Skeletal muscle tissue (tissue), 4 donors: Measurements from ENCODE around the gene PITPNB. TPM values are rescaled to one million over a fixed set of nuclear protein-coding genes. Genes with fewer than 3 reads are reported as not detected.

Experiments used
- H3K27ac ChIP-seq: one replicate; pipeline ENCODE4 v1.7.0; 2013; ENCODE audit warnings: mild to moderate bottlenecking, low read depth, low read length, inconsistent platforms
- H3K27me3 ChIP-seq, 3 donors: one replicate each; pipeline ENCODE4 v1.7.0; 2013; ENCODE audit warnings: low read length in 3 of 3; ENCODE audit not compliant: control insufficient read depth in 3 of 3, insufficient read depth in 3 of 3
- H3K36me3 ChIP-seq, 3 donors: one replicate each; pipeline ENCODE4 v1.7.0; 2013; ENCODE audit warnings: low read length in 3 of 3; ENCODE audit not compliant: control insufficient read depth in 3 of 3, insufficient read depth in 3 of 3
- H3K4me1 ChIP-seq, 3 donors: one replicate each; pipeline ENCODE4 v1.7.0; 2013; ENCODE audit warnings: low read length in 3 of 3, mild to moderate bottlenecking in 3 of 3; ENCODE audit not compliant: control insufficient read depth in 3 of 3, insufficient read depth in 3 of 3
- H3K4me3 ChIP-seq, 3 donors: one replicate each; pipeline ENCODE4 v1.7.0; 2013; ENCODE audit warnings: low read length in 3 of 3
- H3K9ac ChIP-seq, 3 donors: one replicate each; pipeline ENCODE4 v1.7.0; 2013; ENCODE audit warnings: low read length in 3 of 3, mild to moderate bottlenecking in 3 of 3, moderate library complexity in 2 of 3, low read depth in 1 of 3
- H3K9me3 ChIP-seq, 3 donors: one replicate each; pipeline ENCODE4 v1.7.0; 2013; ENCODE audit warnings: low read length in 3 of 3; ENCODE audit not compliant: control insufficient read depth in 3 of 3
- total RNA-seq: library from RNA; depleted of rRNA; stranded (reverse); fragments of >200 nt; gene quantifications from one replicate; pipeline ENCODE4 v1.2.3, GENCODE V29; 2014
- donor health status: Osteomylitis.

The PITPNB gene
- total RNA-seq, 1 donor from 2014 or later: 36.5 TPM

DNA sequence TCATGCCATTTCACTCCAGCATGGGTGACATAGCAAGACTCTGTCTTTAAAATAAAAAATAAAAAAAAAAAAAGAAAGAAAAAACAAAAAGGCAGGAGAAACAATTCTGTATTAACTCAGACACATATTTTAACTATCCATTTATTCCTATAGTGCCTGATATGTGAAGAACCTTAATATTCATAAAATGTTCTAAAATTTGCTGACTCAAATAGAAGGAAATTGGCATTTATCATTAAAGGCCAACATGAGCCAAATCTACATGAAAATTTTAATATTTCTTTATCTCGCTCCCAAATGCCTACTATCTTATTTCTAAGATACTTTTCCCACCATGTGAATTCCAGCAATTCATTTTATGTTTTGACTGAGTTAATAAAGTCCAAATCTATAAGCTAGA is 18.9 kb downstream of the PITPNB start:
- Histone ChIP-seq H3K36me3 (peaks cover 2 to 30% (median 23%) of the 10 kb centered on the region in 3 donors), H3K4me1 (no peaks in the 10 kb centered on the region)

DNA sequence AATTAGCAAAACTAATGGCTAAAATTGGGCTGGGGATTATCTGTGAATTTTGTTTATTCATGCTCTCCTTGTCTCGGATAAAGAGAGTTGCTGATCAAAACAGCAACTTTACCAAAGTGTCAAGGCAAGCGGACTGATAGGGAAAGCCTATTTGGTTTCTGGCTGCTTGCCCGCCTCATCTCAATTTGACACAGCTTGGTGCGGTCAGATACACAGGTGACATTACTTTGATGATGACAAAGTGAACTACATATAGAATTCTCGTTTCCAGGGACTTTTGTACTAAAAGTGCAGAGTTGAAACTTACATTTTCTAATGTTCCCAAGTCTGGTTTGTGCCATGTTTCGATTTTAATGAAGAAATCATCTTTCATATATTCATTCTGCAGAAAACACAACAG is 22.8 kb downstream of the PITPNB start:
- peaks cover 7 to 40% (median 34%) of the 10 kb centered on the region in 3 donors for H3K36me3 ChIP-seq
- H3K27ac ChIP-seq: no peak overlapping the region
- no peak overlapping the region for H3K9ac ChIP-seq
- H3K9me3 ChIP-seq: no peaks in the 10 kb centered on the region
- no peaks in the 10 kb centered on the region for H3K27me3 ChIP-seq
- H3K4me3 ChIP-seq: no peak overlapping the region
- no peaks in the 10 kb centered on the region for H3K4me1 ChIP-seq

More for the DNA sequence above, 18.9 kb downstream of the PITPNB start:
- H3K4me3 ChIP-seq: no peak overlapping the region
- H3K9ac ChIP-seq: no peak overlapping the region
- H3K27me3 ChIP-seq: no peaks in the 10 kb centered on the region
- no peak overlapping the region for H3K27ac ChIP-seq
- H3K9me3 ChIP-seq: no peaks in the 10 kb centered on the region

DNA sequence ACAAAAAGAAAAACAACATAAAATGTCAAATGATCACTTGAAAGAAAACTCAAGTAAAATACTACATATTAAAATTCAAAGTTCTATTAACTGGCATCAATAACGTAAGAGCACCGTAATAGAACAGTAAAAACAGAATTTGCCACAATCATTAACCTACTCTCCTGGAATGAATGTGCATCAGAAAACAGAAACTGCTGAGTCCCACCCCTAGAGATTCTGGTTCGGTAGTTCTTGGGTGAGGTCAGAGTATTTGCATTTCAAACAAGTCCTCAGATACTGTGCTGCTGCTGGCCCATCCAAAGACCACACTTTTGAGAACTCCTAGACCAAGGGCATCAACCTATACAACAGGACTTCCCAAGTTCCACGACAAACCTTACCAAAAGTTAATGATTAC is 23.5 kb downstream of the PITPNB start:
- no peaks in the 10 kb centered on the region for H3K9me3 ChIP-seq
- peaks cover 10 to 40% (median 35%) of the 10 kb centered on the region in 3 donors for H3K36me3 ChIP-seq
- H3K9ac ChIP-seq: no peak overlapping the region
- no peaks in the 10 kb centered on the region for H3K4me1 ChIP-seq
- no peaks in the 10 kb centered on the region for H3K27me3 ChIP-seq
- no peak overlapping the region for H3K4me3 ChIP-seq
- H3K27ac ChIP-seq: no peak overlapping the region

DNA sequence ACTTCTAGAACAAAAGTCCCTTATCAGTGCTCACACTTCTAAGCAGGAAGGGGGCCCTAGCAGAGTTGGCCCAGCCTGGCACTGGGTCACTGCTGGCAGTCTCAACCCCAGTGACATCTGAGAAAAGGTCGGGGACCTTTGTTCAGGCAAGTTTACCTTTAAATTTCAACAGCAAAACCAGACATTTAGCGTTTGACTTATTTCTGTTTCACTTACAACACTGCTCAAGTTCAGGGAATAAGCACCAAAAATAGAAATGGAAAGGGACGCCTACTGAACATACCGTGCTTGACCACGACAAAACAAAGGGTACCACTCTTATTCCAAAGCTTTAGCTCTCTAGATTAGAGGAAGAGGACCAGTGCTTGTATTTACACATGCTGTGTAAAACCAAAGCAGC is 26.2 kb downstream of the PITPNB start:
- Histone ChIP-seq H3K27ac (no peak overlapping the region), H3K4me3 (no peak overlapping the region), H3K9me3 (no peaks in the 10 kb centered on the region), H3K4me1 (no peaks in the 10 kb centered on the region), H3K27me3 (no peaks in the 10 kb centered on the region), H3K9ac (peak overlapping the region in 1 of 3 donors; percentile 4), H3K36me3 (peaks cover 13 to 46% (median 43%) of the 10 kb centered on the region in 3 donors)

DNA sequence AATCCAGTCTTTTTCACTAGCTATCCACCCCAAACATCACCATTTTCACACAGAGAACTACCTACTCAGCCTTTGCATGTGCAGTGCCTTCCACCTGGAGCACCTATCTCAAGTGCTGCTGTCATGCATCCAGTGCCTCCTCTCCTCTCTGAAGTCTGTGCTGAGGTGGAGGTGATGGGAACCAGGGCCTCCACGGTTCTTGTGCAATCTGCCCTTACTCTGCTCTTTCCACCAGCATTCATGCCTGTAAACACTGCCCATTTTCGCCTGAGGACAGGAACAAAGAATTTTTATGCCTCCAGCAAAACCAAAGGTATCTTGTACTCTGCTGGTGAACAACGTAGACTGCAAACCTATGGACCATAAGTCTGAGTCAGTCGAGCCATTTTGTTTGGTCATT is 27.0 kb downstream of the PITPNB start:
- Histone ChIP-seq H3K27me3 (no peaks in the 10 kb centered on the region), H3K27ac (no peak overlapping the region), H3K9me3 (no peaks in the 10 kb centered on the region), H3K4me3 (no peak overlapping the region), H3K4me1 (no peaks in the 10 kb centered on the region), H3K9ac (no peak overlapping the region), H3K36me3 (peaks cover 13 to 43% (median 40%) of the 10 kb centered on the region in 3 donors)

DNA sequence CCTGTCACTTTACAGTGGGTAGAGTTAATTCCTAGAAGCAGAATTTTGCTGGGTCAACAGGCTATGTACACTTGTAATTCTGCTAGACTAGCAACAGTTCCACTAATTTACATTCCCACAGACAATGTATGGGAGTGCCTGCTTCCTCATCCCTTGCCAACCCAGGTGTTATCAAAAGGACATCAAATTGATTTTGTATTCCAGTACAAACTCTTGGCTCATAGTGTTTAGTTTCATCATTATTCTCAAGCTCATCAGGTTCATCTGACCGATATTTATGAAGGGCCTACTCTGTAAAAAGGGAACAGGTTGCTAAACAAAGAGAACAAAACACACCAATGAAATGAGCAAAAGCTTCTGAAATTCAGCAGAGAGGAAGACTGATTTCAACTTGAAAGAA is 30.7 kb downstream of the PITPNB start:
- Histone ChIP-seq H3K27ac (no peak overlapping the region), H3K9me3 (no peaks in the 10 kb centered on the region), H3K27me3 (no peaks in the 10 kb centered on the region), H3K9ac (no peak overlapping the region), H3K4me1 (peaks cover 3 to 6% (median 3%) of the 10 kb centered on the region in 3 donors), H3K4me3 (no peak overlapping the region), H3K36me3 (peaks cover 13 to 33% (median 26%) of the 10 kb centered on the region in 3 donors)

DNA sequence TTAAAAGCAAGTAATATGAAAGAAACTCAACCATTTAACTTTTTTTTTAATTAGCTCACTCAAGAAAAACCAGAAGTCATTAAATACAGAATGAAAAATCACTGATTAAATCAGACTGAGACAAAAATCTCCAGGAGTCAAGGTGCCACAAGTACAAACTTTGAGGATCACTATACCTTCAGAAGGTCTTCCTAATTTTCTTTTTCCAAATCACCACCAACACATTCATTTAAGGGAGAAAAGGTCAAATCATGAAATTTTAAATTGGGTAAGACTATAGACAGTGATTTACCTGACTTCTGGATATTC is 32.3 kb downstream of the PITPNB start:
- Histone ChIP-seq H3K9me3 (no peaks in the 10 kb centered on the region), H3K4me3 (no peak overlapping the region), H3K27ac (no peak overlapping the region), H3K9ac (no peak overlapping the region), H3K36me3 (peaks cover 10 to 27% (median 20%) of the 10 kb centered on the region in 3 donors), H3K4me1 (peaks cover 3 to 6% (median 3%) of the 10 kb centered on the region in 3 donors), H3K27me3 (no peaks in the 10 kb centered on the region)

DNA sequence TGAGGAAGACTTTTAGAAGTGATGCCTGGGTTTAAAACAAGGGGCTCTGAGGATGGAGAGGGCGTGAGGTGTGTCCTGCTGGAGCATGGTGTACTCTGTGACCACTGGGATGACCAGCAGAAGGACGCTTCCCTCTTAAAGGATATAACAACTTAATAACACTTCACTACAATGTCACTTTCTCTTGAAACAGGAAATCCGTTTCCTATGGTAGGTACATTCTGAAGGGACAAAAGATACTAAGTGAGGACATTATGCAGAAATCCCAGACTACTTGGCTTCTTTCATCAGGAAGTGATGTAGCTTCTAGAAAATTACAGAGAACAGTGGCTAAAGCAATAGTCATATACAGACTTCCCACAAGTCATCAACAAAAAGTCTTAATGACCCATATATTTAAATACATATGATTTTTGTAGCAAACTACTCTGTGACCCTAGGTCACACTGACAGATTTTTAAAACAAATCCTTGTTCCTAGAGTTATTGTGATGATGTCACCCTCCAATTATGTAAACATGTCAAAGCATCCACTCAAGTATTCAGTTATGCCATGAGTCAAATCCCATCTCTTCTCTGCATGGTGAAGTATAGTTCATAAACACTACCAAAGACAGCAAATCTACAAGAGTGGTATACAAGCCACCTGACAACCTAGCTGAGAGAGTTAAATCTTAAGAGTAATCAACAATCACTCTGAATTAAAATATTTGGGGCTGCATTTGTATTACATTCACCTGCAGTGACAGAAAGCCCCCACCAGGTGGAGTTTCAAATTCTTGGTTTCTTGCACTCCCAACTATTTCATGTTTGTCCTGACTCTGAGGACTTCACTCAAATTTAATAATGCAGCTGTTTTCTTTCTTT is 32.8 kb downstream of the PITPNB start:
- H3K36me3 ChIP-seq: peaks cover 6 to 21% (median 16%) of the 10 kb centered on the region in 3 donors
- no peak overlapping the region for H3K4me3 ChIP-seq
- no peaks in the 10 kb centered on the region for H3K27me3 ChIP-seq
- peaks cover 5 to 6% (median 6%) of the 10 kb centered on the region in 3 donors for H3K4me1 ChIP-seq
- H3K9ac ChIP-seq: no peak overlapping the region
- H3K9me3 ChIP-seq: no peaks in the 10 kb centered on the region
- no peak overlapping the region for H3K27ac ChIP-seq

DNA sequence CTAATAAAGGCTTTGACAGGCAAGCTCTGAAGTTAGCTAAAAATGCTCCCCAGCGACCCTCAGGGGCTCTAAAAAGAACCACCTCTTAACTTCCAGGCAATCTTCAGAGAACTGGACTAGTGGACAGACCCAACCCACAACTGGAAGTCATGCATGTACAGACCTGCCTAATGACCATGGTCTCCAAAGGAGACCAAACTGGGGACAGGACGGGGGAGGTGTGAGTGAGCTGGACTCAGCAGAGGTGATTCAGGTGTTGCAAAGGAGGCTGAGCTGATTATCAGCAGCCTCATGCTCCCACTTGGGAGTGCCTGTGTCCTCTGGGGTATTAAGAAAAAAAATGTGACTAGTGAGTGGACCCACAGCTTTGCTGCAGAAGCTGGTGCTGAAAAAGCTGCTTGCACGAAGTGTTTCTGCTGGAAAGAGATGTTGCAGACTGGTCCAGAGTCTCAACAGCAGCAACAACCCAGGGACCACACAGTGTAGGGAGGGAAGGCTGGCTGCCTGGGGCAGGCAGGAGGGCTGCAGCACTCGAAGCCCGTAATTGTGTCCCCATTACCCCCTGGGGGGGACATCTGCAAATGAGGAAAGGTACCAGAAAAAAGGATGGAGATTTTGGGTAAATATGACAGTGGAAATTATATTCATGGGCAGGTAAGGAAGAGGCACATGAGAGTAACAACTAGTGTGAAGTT is 35.3 kb downstream of the PITPNB start:
- H3K4me3 ChIP-seq: no peak overlapping the region
- H3K27me3 ChIP-seq: no peaks in the 10 kb centered on the region
- peaks cover 0 to 14% (median 11%) of the 10 kb centered on the region in 3 donors for H3K36me3 ChIP-seq
- H3K9me3 ChIP-seq: no peaks in the 10 kb centered on the region
- H3K9ac ChIP-seq: no peak overlapping the region
- no peak overlapping the region for H3K27ac ChIP-seq
- H3K4me1 ChIP-seq: peaks cover 6 to 12% (median 9%) of the 10 kb centered on the region in 3 donors
